ENCODE results near the gene CNKSR3. TPM values are rescaled to one million over a fixed set of nuclear protein-coding genes. Genes with fewer than 3 reads are reported as not detected.
"Not testable (repeated sequence)": the region's sequence is repeated elsewhere in the genome, so short reads cannot be mapped to it uniquely, and the experiment has no call there.

CNKSR3 gene
- 10 to 100 TPM; 16.6 to 18.8 TPM for total RNA-seq
- long read RNA-seq, partial matches to known transcripts = 2 of 4 reads
- long read RNA-seq, other reads (novel, unspliced or antisense) = 2 of 4 reads

DNA sequence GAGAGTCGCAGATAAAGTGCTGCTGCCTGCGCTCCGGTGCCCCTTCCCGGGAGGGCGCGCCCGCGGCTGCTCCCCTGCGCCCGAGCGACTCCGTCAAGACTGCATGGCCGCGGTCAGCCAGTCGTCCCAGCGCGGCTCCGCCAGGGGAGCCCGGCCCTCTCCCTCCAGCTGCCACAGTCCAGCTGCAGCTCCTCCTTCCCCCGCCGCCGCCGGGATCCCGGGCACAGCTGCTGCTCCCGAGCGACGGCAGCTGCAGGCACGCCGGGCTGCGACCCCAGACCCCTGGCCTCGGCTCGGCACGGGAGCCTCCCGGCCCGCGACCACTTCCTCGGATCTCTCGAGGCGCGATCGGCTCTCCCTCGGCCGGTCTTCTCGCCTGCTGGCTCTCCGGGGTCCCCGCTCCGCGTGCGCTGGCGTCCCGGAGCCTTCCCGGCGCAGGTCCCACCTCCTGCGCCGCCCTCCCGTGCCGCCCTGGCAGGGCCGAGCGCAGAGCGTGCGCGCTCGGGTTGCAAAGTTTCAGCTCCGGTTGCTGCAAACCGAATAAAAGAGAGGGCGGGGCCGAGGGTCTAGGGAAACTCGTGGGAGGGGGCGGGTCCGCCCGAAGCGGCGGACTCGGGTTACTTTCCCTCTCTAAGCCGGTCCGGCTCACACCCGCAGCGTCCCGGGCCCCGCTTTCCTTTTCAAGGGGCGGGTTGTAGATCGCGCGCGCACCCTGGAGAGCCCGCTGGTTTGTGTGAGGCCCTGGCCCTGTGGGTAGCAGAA, at the start of gene CNKSR3:
TSS of gene CNKSR3 (minus strand) at position 542 of the 762 bp plus-strand sequence. CDS start 571 bp downstream, outside the sequence.
- ATAC-seq = peak; percentile 89 to 92
- peak; percentile 91 for DNase-seq
- intact Hi-C loops (cut with DNase I) = loop anchor here in 1 of 2 donors (5.0 kb wide), 2 partner anchors 63 to 82 kb away; no protein-coding TSS in a partner anchor

GRCh38 chr6:154558984-154559383, 48.5 kb upstream of the CNKSR3 start:
- ATAC-seq = no peak
- DNase-seq = no peak
- intact Hi-C loops (cut with DNase I) = no loop called here

GRCh38 chr6:154558513-154558912, 48.0 kb upstream of the CNKSR3 start:
- ATAC-seq = no peak
- no peak for DNase-seq
- intact Hi-C loops (cut with DNase I) = no loop called here

DNA sequence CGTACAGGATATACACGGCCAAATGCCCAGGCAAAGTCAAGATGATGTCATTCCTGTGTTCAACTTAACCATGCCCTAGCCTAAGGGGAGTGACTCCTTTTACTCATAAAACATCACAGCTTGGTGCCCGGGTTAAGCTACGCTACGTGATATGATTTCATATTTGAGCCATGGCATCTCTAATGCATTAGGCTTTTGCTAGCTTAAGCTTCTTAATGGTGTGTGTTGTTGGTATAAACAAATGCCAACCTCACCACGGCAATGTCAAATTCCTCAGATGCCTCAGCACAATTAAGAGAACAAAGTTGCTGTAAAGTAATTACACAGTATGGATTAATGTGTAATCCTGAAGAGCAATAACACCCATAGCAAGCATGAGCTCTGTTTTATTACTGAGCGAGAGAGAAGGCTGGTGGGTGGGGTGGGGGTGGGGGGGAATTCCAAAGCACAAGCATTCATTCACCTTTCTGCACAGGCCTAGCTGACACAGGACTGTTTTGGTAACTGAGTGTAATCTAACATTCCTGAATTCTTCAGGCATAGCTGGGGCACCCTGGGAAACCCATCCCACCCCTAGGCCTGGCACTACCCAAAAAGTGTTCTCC, 44.7 kb upstream of the CNKSR3 start:
- DNase-seq (no peak), ATAC-seq (peak in 1 of 2 donors; percentile 81)
- intact Hi-C loops (cut with DNase I) = no loop called here

DNA sequence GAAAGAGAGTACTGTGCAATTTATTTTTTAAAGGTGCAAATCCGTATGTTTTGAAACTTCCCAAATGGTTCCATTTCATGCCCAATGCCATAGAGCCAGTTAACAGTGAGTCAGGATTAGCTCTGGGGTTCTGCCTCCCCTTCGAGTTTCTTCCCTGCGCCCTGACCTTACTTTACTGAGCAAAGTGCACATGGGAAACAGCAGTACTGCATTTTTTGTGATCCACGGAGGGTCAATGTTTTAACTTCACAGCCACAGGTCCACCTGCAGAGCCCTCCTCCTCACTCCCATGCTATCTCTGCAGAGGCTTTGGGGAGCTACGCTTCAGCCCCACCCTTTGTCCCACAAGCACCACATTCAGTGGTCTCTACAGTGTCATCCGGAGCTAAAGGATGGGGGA, 44.0 kb upstream of the CNKSR3 start:
- ATAC-seq = no peak
- DNase-seq = no peak
- intact Hi-C loops (cut with DNase I) = no loop called here

DNA sequence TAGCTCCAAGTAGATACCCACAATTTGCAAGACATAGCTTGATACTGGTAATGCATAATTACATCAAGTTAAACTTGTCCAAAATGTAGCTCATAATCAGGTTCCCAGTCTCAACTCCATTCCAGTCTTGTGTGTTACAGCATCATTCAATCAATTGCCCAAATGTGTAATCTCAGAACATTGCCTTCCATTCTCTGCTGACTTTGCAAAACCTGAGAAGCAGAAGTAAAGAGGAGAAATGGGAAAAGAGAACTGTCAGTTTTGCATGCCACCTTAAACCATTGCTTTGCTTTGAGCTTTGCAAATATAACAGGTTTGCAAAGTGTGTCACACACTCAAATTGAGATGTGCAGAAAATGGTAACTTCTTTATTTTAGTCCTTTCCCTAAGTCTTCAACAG, 40.3 kb upstream of the CNKSR3 start:
- ATAC-seq (no peak), DNase-seq (no peak)
- intact Hi-C loops (cut with DNase I) = no loop called here

GRCh38 chr6:154549179-154549578, 38.7 kb upstream of the CNKSR3 start:
- intact Hi-C loops (cut with DNase I) = no loop called here
- DNase-seq = no peak
- no peak for ATAC-seq

DNA sequence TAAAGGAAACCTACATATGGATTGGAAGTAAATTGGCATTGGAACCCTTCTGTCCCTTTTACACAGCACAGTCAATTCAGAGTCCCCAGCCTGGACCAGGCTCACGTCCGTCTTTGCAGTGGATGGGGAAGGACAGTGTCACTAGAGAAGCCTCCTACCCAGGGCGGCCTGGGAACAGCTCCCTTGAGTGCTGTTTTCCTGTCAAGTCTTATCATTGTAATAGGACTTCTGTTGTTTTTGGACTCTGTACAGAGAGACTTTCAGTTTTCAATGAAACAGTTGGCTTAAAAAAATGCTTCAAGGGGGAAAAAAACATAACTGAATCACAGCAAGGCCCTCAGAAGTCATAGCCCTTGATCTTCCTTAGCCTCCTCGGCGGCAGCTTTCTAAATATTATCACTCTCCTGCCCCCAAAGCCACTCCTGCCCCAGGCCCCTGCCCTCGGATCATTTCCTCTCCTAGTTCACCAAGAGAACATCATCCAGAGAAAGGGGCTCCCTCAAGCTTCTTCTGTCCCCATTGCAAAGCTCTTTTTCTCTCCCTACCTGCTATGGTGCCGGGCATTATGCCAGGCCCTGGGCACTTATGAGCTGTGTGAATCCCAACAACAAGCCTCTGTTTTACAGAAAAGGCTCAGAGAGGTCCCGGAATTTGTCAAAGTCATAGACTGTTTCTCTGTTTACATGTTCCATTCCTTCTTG, 37.8 kb upstream of the CNKSR3 start:
- intact Hi-C loops (cut with DNase I) = no loop called here
- DNase-seq = peak; percentile 53
- ATAC-seq = peak; percentile 50 to 86

- DNase-seq (no peak), ATAC-seq (peak in 1 of 2 donors; percentile 25)
- intact Hi-C loops (cut with DNase I) = no loop called here
Measured at GRCh38 chr6:154543628-154544027, 33.1 kb upstream of the CNKSR3 start.

DNA sequence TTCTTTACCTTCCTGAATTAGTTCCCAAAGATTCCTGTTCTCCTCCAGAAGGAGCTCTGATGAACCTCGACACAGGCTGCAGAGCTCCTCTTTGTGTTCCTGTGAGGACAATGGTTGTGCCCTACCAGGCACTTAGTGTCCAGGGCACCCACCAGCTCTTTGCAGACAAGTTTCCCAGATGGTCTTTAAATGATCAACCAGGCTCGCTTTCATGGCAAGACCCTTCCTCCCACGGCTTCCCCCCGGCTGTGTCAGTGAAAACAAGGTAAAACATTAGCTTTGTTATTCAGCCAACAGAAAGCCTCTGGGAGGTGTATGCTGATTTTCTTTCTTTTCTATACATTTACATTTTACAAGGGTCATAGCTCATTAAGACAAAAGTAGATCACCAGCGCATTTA, 32.3 kb upstream of the CNKSR3 start:
- intact Hi-C loops (cut with DNase I) = no loop called here
- ATAC-seq (no peak), DNase-seq (no peak)

- ATAC-seq; DNase-seq; intact Hi-C loops (cut with DNase I): not testable (repeated sequence)
Measured at GRCh38 chr6:154541837-154542236, 31.4 kb upstream of the CNKSR3 start.

- DNase-seq (no peak), ATAC-seq (no peak)
- intact Hi-C loops (cut with DNase I) = no loop called here
Measured at GRCh38 chr6:154539593-154540269, 29.2 kb upstream of the CNKSR3 start.

- ATAC-seq (no peak), DNase-seq (no peak)
- intact Hi-C loops (cut with DNase I) = no loop called here
Measured at GRCh38 chr6:154538640-154539191, 28.2 kb upstream of the CNKSR3 start.

GRCh38 chr6:154537511-154538325, 27.2 kb upstream of the CNKSR3 start:
- intact Hi-C loops (cut with DNase I) = no loop called here
- DNase-seq (no peak), ATAC-seq (no peak)

DNA sequence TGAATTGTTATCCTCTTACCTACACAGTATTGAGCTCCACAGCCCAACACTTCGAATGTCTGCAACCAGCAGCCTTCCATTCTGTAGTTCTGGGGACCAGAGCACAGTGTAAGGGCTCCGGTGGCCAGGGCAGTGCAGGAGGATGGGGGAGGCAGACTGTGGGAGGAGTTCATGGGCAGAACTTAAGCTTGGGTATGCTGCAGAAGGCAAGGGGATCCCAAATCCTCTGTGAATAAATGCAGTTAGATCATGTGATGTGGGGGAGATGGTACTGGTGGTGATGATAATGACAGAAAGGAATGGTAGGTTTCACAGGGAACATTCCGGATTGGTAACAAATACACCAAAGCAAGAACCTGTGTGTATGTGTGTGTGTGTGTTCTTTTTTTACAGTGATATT, 26.5 kb upstream of the CNKSR3 start:
- DNase-seq (no peak), ATAC-seq (no peak)
- intact Hi-C loops (cut with DNase I) = no loop called here

DNA sequence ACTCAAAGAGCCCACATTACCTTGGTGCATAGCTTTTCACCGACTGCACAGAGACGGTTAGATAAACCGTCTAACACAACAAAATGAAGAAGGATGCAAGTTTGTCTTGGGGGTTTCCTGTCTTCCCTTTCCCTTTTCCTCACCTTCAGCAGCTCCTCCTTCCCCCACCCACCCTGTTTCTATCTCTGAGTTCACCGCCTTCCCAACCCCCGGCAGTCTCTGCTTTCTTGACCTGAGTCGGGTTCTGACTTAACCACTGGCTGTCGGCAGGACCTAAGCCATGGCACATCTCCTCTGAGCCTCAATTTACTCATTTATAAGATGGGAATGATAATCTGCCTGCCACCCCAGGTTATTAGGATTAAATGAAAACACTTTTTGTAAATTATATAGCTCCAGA, 25.8 kb upstream of the CNKSR3 start:
- DNase-seq = no peak
- ATAC-seq = no peak
- intact Hi-C loops (cut with DNase I) = no loop called here

GRCh38 chr6:154535851-154536250, 25.4 kb upstream of the CNKSR3 start:
- intact Hi-C loops (cut with DNase I) = no loop called here
- ATAC-seq = no peak
- no peak for DNase-seq

DNA sequence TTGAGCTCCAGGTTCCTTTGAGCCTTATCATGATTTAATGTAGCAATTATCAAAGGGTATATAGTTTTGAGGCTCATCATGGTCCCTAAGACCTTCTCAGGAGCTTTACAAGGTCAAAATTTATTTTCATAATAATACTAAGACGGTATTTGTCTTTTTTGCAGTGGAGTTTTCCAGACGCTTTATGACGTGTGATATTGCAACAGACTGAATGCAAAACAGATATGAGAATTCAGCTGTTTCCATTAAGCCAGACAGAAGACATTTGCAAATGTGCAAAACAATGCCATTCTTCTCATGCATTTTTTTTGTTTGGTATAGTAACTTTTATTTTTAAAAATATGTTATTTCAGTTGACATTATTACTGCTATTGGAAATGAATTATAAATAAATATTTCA, 24.7 kb upstream of the CNKSR3 start:
- ATAC-seq (no peak), DNase-seq (no peak)
- intact Hi-C loops (cut with DNase I) = no loop called here

Data from left cardiac atrium (tissue), 4 donors.